NCI-H2196 treated with DMSO at 0.1 percent for 48 hours (cell line): ENCODE results near the gene ENDOG.
A peak's percentile ranks its signal among the peaks of the same experiment; 100 is the strongest.
"Not testable (repeated sequence)": the region's sequence is repeated elsewhere in the genome, so short reads cannot be mapped to it uniquely, and the experiment has no call there.

Experiments
- DNase-seq: peaks from one replicate; lab custom pipeline; 2025; ENCODE audit not compliant: unreplicated experiment; lab: John Stamatoyannopoulos, UW

The ENDOG gene

DNA sequence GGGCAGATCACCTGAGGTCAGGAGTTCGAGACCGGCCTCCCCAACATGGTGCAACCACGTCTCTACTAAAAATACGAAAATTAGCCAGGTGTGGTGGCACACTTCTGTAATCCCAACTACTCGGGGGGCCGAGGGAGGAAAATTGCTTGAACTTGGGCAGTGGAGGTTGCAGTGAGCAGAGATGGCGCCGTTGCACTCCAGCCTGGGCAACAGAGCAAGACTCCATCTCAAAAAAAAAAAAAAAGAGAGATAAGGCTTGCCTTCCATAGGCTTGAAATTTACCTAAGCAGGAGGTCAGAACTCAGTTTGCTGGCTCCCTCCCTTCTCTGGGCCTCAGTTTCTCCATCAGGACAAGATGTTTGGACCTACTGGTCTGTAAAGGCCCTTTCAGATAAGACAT lies 10.0 kb downstream of the ENDOG start:
- no peak for DNase-seq

DNA sequence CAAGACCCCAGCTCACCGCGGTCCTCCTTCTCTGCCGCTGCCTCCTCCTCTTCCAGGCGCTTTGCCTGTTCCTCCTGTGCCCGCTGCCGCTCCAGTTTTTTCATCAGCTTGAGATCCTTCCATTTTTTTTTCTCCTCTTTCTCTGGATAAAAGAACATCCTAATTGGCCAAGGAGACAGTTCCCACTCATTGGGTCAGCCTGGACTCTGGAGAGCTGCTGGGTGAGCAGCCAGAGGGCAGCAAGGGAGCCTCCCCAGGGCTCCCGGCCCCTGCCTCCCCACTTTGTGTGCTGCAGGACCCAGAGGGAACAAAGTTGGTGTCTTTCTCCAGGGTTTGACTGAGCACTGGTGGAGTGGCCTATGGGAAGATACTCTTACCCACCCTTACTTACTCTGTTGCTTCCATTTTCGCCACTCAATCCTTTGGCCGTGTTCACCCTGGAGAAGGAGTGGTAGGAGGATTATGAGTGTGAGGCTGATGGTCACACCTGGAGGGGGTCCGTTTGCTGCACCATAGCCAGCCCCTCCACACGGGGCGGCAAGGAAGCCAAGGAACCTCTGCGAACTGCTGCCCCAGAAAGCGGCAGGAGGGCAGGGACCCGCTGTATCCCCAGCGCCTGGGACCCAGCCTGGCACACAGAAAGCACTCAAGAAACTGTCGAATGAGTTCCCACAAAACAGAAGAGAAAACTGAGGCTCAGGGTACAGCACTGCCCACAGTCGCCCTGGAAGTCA lies 10.6 kb downstream of the ENDOG start:
- no peak for DNase-seq

DNA sequence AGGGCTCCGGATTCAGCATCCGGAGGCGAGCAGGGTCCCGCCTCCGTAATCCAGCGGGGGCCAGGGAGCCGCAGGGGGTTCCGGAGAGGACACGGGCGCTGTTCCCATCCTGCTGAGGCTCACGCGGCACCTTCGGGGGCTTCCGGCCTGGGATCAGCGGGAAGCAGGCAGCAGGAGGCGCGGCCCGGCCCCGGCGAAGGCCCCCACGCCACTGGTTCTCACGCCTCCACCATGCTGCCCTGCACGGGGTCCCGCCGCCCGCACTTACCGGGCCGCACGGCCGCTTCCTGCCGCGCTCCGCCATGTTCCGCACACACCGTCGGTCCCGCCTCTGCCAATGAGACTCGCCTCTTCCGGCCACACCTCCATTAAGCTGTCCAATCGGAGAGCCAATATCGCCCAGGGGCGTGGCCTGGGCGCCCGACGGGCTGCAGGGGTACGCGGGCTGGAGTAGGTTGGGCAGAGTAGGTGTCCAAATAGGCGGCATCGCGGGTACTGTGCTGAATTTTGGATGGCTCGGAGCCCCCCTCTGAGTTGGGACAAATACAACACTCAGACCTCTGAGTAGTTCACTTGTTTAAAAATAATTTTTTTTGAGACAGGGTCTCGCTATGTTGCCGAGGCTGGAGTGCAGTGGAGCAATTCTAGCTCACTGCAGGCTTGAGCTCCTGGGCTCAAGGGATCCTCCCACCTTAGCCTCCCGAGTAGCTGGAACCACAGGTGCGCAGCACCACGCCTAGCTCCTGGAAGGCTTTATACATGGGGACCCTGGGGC lies 11.4 kb downstream of the ENDOG start, which contains the start of gene SPOUT1:
SPOUT1 (minus strand) TSS at position 318 of the 775 bp plus-strand sequence; CDS start at position 304, 14 bp downstream.
- peak; percentile 82 for DNase-seq

DNA sequence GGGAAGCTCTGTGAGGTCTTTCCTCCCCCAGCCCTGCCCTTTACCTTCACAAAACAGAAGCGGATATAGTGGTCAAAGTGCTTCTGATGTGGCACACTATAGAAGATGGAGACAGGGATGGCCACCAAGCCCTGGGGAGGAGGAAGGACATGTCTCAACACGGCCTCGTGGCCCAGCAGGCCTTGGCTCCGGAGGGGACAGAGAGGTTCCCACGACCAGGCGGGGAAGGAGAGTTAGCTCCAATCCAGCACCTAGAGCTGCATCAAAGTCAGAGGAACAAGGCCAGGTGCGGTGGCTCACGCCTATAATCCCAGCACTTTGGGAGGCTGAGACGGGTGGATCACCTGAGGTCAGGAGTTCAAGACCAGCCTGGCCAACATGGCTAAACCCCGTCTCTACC lies 15.4 kb downstream of the ENDOG start:
- no peak for DNase-seq

DNA sequence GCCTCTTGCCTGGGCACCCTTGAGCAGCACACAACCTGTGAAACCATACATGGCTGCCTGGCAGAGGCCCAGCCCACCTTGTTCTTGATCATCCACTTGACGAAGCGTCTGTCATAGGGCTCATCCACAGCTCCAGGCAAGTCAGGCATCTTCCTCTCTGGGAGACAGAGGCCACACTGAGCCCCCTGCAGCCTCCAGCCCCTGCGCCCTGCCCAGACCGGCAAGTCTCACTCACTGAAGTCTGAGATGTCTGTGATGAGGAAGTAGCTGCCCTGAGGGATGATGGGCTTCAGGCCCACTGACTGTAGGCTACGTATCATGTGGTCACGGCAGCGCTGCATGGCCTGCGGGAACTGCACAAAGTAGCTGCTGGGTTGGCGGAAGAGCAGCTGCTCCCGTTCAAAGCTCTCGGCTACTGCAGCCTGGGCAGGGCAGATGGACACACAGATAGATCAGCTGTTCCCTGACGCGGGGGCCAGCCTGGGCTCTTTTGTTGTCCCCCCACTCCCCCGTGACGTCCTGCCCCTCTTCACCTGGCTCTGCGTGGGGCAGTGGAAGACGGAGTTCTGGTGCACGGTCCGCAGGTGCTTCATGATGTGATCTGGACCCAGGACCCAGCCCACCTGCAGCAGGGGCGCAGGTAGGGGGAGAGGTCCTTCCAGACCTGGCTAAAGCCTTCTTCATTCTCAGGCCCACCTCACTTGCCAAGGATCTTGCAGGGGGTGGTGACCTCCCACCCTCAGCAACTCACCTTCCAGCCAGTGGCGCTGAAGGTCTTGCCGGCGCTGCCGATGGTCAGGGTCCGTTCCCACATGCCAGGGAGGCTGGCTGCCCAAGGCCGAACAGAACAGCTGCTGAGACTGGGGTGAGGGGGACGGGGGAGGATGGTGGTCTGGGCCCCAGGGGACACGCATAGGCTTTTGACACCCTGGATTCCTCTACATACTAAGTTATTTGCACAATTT lies 17.2 kb downstream of the ENDOG start:
- DNase-seq: no peak

DNA sequence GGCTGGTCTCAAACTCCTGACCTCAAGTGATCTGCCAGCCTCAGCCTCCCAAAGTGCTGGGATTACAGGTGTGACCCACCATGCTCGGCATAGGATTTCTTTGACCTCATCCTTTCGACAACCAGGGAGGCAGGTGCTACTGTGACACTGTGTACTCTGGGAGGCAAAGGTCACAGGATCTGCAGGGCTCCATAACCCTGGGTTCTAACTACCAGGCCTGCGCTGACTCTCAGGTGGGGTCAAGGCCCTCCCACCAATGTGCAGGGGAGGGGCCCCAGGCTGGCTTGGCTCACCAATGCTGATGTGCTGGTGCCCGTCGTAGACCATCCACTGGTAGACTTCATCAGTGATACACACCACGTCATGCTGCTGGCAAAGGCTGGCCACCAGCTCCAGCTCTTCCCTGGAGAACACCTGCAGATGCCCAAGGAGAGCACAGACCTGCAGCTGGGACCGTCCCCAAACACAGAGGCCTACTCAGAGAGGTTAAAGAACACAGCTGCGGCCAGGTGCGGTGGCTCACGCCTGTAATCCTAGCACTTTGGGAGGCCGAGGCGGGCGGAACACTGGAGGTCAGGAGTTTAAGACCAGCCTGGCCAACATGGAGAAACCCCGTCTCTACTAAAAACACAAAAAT lies 18.3 kb downstream of the ENDOG start:
- no peak for DNase-seq

DNA sequence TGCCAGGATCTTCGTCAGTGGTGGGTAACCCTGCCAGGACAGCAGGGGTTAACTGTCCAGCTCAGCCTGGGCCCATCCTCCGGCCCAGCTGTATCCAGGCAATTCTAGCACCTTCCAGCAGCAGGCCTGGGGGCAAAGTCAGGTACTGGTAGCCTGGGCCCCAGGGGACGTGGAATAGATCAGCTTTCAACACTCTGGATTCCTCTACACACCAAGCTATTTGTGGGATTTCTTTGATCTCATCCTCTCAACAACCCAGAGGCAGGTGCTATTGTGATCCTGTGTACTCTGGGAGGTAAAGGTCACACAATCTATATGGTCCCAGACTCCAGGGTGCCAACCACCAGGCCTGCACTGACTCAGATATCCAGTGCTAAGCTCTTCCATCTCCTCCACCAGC lies 20.0 kb downstream of the ENDOG start:
- DNase-seq: no peak

DNA sequence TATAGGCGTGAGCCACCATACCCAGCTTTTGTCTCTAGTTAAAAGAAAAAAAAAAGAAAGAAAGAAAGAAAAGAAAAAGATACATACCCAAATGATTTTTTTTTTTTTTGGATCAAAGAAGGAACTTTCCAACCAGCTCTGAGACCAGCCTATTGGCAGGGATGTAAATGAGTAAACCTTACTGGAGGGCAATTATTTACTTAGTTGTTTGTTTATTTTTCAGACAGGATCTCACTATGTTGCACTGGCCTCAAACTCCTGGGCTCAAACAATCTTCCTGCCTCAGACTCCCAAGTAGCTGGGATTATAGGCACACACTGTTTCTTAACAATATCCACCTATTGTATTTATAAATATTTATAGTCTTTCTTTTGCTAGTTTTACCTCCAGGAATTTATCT lies 22.2 kb downstream of the ENDOG start:
- no peak for DNase-seq

DNA sequence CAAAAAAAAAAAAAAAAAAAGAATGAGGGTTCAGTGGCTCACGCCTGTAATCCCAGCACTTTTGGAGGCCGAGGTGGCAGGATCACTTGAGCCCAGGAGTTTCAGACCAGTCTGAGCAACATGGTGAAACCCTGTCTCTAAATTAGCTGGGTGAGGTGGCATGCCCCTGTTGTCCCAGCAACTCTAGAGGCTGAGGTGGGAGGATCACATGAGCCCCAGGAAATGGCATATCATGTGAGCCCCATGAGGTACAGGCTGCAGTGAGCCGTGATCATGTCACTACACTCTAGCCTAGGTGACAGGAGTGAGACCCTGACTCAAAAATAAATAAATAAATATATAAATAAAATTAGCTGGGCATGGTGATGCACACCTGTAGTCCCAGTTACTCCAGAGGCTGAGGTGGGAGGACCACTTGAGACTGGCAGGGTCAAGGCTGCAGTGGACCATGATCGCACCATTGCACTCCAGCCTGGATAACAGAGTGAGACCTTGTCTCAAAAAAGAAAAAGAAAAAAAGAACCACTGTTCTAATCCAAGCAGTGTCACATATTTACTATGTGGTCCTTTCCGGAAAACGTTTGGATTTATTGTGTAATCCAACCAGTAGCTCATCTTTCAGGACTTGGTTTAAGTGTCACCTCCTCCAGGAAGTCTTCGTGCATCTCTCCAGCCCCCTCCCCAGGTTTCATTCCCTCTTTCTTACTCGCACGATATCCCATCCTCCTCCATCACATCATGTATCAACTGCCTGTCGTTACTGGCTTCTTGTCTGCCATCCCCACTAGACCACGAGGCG lies 23.6 kb downstream of the ENDOG start:
- DNase-seq: no peak

DNA sequence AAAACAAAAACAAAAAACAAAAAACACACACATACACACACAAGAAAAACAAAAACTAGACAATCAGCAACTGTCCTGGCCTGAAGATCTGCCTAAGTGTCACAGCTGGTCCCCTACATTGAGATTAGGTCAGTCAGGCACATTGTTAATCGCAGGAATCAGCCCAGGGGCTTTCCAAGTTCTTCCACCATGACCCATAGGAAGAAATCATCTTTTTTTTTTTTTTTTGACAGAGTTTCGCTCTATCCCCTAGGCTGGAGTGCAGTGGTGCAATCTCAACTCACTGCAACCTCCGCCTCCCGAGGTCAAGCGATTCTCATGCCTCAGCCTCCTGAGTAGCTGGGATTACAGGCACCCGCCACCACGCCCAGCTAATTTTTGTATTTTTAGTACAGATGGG lies 24.9 kb downstream of the ENDOG start:
- DNase-seq: not testable (repeated sequence)

DNA sequence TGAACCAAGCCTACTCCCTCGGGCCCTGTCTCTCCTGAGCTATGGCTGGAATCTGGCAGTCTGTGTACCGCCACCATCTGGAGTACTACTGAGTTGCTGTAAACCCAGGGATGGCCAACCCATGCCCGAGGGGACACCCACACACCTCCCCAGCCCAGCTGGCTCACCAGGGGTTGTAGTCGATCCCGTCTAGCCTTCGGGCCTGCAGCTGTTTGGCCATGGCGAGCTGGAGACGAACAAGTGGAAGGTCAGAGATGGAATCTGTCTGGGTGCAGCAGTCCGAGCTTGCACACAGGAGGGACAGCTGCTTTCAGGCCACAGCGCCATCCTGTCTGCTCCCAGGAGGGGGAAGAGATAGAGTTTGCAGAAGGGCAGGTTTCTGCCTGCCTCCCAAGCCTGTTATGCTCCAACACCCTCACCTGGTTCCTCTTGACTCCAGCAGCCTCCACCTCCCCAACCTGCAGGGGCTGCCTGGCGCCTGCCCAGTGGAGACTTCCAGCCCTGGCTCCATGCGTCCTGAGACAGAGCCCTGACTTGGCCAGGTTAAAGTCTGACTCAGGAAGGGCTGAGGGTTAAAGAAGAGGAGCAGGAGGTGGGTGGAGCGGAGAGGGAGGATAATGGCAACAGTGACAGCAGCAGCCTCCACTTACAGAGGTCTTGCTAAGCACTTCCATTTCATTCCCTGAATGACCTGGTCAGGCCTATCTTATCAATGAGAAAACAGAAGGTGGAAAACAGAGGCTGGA lies 27.1 kb downstream of the ENDOG start:
- DNase-seq: peak; percentile 90

DNA sequence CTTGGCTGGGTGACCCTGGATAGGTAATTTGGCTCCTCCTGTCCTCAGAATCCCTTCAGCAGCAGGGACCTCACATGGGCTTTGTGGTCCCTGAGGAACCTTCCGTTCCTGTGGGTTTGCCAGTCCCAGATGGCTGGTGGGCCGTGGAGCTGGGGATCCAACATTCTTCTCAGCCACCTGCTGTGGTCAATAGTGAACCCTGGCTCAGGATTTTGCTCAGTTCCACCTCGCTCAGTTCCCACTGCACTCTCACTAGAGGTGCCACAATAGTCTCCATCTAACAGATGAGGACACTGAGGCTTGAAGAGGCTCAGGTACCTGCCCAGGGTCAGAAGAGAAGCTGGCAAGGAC lies 28.4 kb downstream of the ENDOG start:
- no peak for DNase-seq

DNA sequence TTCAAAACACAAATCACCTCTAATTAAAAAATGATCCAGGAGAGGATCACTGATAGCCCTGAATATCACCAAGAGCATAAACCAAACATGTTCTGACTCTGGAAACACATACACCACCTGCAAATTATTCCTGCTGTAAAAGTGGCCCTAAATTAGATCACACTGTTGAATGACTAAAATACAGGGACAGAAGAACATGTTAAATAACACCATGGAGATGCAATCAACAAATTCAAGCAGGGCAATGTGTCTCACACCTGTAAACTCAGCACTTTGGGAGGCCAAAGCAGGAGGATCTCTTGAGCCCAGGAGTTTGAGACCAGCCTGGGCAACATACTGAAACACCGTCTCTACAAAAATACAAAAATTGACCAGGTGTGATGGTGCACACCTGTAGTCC lies 29.5 kb downstream of the ENDOG start:
- no peak for DNase-seq

DNA sequence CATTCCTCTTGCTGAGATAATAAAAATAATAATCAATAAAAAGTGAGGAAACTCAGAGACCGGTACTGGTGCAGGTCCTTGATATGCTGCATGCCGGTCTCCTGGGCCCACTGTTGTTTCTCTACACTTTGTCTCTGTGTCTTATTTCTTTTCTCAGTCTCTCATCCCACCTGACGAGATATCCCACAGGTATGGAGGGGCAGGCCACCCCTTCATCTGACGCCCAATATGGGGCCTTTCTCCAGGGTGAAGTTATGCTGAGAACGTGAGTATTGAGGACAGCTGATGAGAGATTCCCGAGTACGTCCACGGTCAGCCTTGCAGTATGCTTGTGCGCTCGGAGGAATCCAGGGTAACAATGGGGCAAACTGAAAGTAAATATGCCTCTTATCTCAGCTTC lies 32.7 kb downstream of the ENDOG start:
- not testable (repeated sequence) for DNase-seq

DNA sequence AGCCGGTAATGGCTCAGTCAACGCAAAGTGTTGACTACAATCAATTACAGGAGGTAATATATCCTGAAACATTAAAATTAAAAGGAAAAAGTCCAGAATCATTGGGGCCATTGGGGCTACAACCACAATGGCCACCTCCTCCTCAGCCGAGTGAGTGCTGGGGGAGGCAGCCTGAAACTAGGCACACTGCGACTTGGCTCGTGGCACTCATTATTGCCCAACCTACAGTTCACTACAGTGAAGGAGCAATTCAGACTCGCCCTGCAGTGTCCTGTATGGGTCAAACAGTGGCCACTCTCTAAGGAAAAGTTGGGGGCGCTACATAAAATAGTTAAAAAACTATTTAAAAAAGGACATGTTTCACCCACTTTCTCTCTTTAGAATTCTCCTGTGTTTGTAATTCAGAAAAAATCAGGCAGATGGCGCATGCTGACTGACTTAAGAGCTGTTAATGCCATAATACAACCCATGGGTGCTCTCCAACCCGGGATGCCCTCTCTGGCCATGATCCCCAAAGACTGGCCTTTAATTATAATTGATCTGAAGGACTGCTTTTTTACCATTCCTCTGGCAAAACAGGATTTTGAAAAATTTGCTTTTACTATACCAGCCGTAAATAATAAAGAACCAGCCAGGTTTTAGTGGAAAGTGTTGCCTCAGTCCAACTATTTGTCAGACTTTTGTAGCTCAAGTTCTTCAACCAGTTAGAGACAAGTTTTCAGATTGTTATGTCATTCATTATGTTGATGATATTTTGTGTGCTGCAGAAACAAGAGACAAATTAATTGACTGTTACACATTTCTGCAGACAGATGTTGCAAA lies 33.7 kb downstream of the ENDOG start:
- DNase-seq: not testable (repeated sequence)

DNA sequence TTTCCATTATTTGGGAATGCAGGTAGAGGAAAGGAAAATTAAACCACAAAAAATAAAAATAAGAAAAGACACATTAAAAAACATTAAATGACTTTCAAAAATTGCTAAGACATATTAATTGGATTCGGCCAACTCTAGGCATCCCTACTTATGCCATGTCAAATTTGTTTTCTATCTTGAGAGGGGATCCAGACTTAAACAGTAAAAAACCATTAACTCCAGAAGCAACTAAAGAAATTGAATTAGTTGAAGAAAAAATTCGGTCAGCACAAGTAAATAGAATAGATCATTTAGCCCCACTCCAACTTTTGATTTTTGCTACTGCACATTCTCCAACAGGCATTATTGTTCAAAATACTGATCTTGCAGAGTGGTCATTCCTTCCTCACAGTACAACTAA lies 34.3 kb downstream of the ENDOG start:
- DNase-seq: not testable (repeated sequence)

DNA sequence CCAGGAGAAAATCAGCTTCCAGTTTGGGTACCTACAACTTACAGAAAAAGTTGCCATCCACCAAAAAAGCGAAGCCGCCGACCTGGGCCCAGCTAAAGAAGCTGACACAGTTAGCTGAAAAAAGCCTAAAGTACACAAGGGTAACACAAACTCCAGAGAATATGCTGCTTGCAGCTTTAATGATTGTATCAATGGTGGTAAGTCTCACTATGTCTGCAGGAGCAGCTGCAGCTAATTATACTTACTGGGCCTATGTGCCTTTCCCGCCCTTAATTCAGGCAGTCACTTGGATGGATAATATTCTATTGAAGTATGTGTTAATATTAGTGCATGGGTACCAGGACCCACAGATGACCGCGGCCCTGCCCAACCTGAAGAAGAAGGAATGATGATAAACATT lies 36.2 kb downstream of the ENDOG start:
- not testable (repeated sequence) for DNase-seq

DNA sequence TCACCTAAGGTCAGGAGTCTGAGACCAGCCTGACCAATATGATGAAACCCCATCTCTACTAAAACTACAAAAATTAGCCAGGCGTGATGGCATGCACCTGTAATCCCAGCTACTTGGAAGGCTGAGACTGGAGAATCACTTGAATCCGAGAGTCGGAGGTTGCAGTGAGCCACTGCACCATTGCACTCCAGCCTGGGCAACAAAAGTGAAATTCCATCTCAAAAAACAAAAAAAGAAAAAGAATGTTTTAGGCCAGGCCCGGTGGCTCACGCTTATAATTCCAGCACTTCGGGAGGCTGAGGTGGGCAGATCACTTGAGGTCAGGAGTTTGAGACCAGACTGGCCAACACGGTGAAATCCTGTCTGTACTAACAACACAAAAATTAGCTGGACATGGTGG lies 40.2 kb downstream of the ENDOG start:
- not testable (repeated sequence) for DNase-seq

DNA sequence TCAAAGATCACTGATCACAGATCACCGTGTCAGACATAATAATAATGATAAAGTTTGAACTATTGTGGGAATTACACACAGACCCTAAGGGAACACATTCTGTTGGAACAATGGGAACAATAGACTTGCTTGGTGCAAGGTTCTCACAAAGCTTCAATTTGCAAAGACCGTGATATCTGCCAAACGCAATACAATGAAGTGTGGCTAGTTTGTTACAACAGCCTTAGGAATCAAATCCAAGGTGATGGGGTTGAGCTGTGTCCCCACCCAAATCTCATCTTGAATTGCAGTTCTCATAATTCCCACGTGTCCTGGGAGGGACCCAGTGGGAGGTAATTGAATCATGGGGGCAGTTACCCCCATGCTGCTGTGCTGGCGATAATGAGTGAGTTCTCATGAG lies 42.6 kb downstream of the ENDOG start:
- DNase-seq: no peak
